HEK293 (cell line): ENCODE data around the gene FIBCD1.

ENCODE experiments used
- CTCF ChIA-PET: fragments of 350-600 bp; formaldehyde crosslinking; extraction: SDS; loops from one replicate; lab custom pipeline; 2021; ENCODE audit warnings: antibody characterized with exemption; lab: Yijun Ruan, JAX
- POLR2A ChIA-PET: fragments of 300-600 bp; formaldehyde crosslinking; extraction: SDS; loops from one replicate; lab custom pipeline; 2020; ENCODE audit warnings: antibody characterized with exemption, inconsistent platforms; lab: Yijun Ruan, JAX
- H3K27ac ChIP-seq: fragments of 200-500 bp; sonication (Bioruptor generic); 2 replicates; pipeline ENCODE4 v1.5.1; 2014; ENCODE audit warnings: low read depth, low read length, control low read depth, inconsistent platforms; ENCODE audit errors: extremely low read depth
- H3K36me3 ChIP-seq, 2 experiments: fragments of 200-500 bp in 1 of 2; sonication (Bioruptor generic) in 1 of 2; 1 replicate in 1 of 2; 2 replicates in 1 of 2; pipeline ENCODE4 v1.5.1; 2014 to 2017; ENCODE audit warnings: inconsistent platforms in 2 of 2, low read length in 2 of 2; ENCODE audit not compliant: control insufficient read depth in 2 of 2, insufficient read depth in 1 of 2
- H3K4me1 ChIP-seq: fragments of 200-500 bp; sonication (Bioruptor generic); 2 replicates; pipeline ENCODE4 v1.5.1; 2014; ENCODE audit warnings: mild to moderate bottlenecking, low read length, inconsistent platforms; ENCODE audit not compliant: control insufficient read depth, insufficient read depth
- H3K4me3 ChIP-seq: 2 replicates; pipeline ENCODE4 v1.5.1; 2011; ENCODE audit warnings: low read depth, mild to moderate bottlenecking, control low read depth, low read length, moderate library complexity
- H3K9me3 ChIP-seq: fragments of 200-500 bp; sonication (Bioruptor generic); 2 replicates; pipeline ENCODE4 v1.5.1; 2014; ENCODE audit warnings: low read depth, low read length, inconsistent platforms; ENCODE audit not compliant: control insufficient read depth, insufficient read depth
- HIC1 ChIP-seq: fragments of 450-650 bp; formaldehyde crosslinking; IDR thresholded peaks from 2 replicates; pipeline ENCODE4 v1.5.1; 2016; ENCODE audit warnings: missing biosample characterization, missing genetic modification characterization
- PRDM10 ChIP-seq: fragments of 450-650 bp; formaldehyde crosslinking; IDR thresholded peaks from 2 replicates; pipeline ENCODE4 v1.5.1; 2016; ENCODE audit warnings: missing biosample characterization, missing genetic modification characterization
- PRDM6 ChIP-seq: fragments of 450-650 bp; formaldehyde crosslinking; IDR thresholded peaks from 2 replicates; pipeline ENCODE4 v1.5.1; 2017; ENCODE audit warnings: missing biosample characterization, missing genetic modification characterization
- SCRT1 ChIP-seq: fragments of 450-650 bp; formaldehyde crosslinking; IDR thresholded peaks from 2 replicates; pipeline ENCODE4 v1.5.1; 2016; ENCODE audit warnings: missing biosample characterization, missing genetic modification characterization, borderline replicate concordance
- ZBTB1 ChIP-seq: fragments of 450-650 bp; formaldehyde crosslinking; IDR thresholded peaks from 2 replicates; pipeline ENCODE4 v1.5.1; 2016; ENCODE audit warnings: missing biosample characterization, missing genetic modification characterization
- ZBTB10 ChIP-seq: fragments of 450-650 bp; formaldehyde crosslinking; IDR thresholded peaks from 2 replicates; pipeline ENCODE4 v1.5.1; 2016; ENCODE audit warnings: missing biosample characterization, missing genetic modification characterization
- ZNF114 ChIP-seq: fragments of 450-650 bp; formaldehyde crosslinking; IDR thresholded peaks from 2 replicates; pipeline ENCODE4 v1.5.0; 2017; ENCODE audit warnings: missing biosample characterization, missing genetic modification characterization
- ZNF341 ChIP-seq: fragments of 450-650 bp; formaldehyde crosslinking; IDR thresholded peaks from 2 replicates; pipeline ENCODE4; 2016; ENCODE audit warnings: low read depth, missing biosample characterization, missing genetic modification characterization
- ZNF404 ChIP-seq: fragments of 450-650 bp; formaldehyde crosslinking; IDR thresholded peaks from 2 replicates; pipeline ENCODE4 v1.5.1; 2017; ENCODE audit warnings: missing biosample characterization, missing genetic modification characterization
- ZNF558 ChIP-seq: fragments of 450-650 bp; formaldehyde crosslinking; IDR thresholded peaks from 2 replicates; pipeline ENCODE4 v1.5.1; 2016; ENCODE audit warnings: missing biosample characterization, missing genetic modification characterization
- ZSCAN30 ChIP-seq: fragments of 450-650 bp; IDR thresholded peaks from 2 replicates; pipeline ENCODE4 v1.5.1; 2018; ENCODE audit warnings: missing biosample characterization, mild to moderate bottlenecking, missing genetic modification characterization, moderate library complexity
- TF ChIP-seq, protein P1 (sequence below): fragments of 450-650 bp; formaldehyde crosslinking; IDR thresholded peaks from 2 replicates; pipeline ENCODE4 v1.5.1; 2016; ENCODE audit warnings: missing biosample characterization, missing genetic modification characterization

FIBCD1 gene

DNA sequence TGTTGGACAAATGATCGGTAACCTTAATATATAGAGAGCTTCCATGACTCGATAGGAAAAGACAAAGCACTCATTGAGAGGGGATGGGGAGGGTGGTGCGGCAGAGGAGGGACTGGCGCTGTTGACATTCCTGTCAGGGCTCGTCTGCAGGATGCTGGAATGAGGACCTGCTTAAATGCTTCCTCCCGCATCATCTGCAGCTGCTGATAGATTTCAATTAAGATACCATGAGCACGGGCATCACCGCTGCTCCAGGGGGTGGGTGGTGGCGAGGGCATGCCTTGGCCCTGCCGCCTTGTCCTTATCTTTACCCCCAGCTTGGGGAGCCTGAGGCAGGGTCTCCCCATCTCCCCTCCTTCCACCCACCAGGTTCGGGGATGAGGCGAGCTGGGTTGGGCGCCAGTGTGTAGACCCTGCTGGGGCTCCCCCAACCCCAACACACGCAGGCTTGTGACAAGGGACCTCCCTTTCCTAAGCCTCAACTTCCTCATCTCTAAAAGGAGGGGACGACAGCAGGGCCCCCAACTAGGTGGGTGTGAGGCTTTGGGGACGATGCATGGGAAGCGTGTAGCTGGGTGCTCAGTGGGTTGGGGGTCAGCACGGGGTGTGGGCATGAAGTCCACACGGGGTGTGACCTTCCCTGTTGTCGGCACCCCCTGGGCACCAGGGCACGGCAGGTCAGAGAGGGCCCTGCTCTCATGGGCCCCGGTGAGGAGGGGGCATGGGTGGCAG lies 30.7 kb downstream of the FIBCD1 start:
- TF ChIP-seq SCRT1 (tag by site-specific recombination) = no peak
- TF ChIP-seq, protein P1, sequence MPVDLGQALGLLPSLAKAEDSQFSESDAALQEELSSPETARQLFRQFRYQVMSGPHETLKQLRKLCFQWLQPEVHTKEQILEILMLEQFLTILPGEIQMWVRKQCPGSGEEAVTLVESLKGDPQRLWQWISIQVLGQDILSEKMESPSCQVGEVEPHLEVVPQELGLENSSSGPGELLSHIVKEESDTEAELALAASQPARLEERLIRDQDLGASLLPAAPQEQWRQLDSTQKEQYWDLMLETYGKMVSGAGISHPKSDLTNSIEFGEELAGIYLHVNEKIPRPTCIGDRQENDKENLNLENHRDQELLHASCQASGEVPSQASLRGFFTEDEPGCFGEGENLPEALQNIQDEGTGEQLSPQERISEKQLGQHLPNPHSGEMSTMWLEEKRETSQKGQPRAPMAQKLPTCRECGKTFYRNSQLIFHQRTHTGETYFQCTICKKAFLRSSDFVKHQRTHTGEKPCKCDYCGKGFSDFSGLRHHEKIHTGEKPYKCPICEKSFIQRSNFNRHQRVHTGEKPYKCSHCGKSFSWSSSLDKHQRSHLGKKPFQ = no peak
- no peak for TF ChIP-seq ZNF114 (tag by site-specific recombination)
- no peak for TF ChIP-seq HIC1 (tag by site-specific recombination)
- no peak for TF ChIP-seq ZNF558 (tag by site-specific recombination)
- TF ChIP-seq ZNF341 (tag by site-specific recombination) = peak; percentile 68
- TF ChIP-seq PRDM6 (tag by site-specific recombination) = no peak
- no peak for TF ChIP-seq ZNF404 (tag by site-specific recombination)
- peak; percentile 35; the same call in 1 of the 2 replicates for TF ChIP-seq ZBTB10 (tag by site-specific recombination)
- H3K27ac ChIP-seq = no peak overlapping the region
- no peak overlapping the region for H3K4me3 ChIP-seq
- no peaks in the 10 kb centered on the region for H3K9me3 ChIP-seq
- ChIA-PET CTCF (interaction anchor here (0.7 to 1.3 kb wide), 3 partner anchors 39 to 90 kb away, joined by 3 to 7 read pairs (median 4); no protein-coding TSS in a partner anchor), POLR2A (no interaction called here)
- no peaks in the 10 kb centered on the region for H3K36me3 ChIP-seq
- H3K4me1 ChIP-seq = no peaks in the 10 kb centered on the region

DNA sequence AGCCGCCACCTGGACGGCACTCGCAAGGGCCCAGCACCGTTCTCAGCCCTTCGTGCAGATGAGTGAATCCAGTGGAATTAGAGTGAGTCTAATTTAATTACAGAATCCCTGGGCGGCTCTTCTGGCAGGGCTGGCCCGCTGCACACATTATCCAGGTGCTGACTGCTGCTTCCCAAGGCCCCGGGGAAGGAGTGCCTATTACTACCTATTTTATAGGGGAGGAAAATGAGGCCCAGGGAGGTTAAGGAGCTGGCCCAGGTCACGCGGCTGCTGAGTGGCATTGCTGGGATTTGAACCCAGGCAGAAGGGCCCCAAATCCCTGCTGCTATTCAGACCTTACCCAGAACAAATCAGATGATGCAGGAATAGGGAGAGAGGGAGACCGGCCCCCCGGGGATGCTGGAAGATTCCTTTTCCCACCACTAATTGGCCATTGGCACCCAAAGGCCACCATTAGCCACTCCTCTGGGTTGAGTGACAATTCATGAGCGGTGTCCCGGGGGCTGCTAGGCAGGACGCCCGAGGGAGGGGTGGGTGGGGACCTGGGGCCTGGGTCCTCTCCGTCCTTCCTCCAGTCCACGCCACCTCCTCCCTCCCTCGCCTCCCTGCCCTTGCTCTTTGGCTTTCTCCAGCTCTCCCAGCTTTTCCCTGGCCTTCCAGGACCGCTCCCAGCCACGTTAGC lies 32.2 kb downstream of the FIBCD1 start:
- H3K36me3 ChIP-seq = no peaks in the 10 kb centered on the region
- H3K4me1 ChIP-seq = no peaks in the 10 kb centered on the region
- POLR2A ChIA-PET = interaction anchor here (0.5 kb wide), 1 partner anchor 189 kb away, joined by 4 read pairs; no protein-coding TSS in a partner anchor
- H3K4me3 ChIP-seq = no peak overlapping the region
- TF ChIP-seq ZBTB1 (tag by site-specific recombination) = no peak
- no peak for TF ChIP-seq ZSCAN30 (tag by site-specific recombination)
- peak; percentile 37; the same call in 1 of the 2 replicates for TF ChIP-seq PRDM10 (tag by site-specific recombination)
- TF ChIP-seq SCRT1 (tag by site-specific recombination) = no peak
- TF ChIP-seq, all 188 proteins: peak for 1
- Histone ChIP-seq H3K9me3 (no peaks in the 10 kb centered on the region), H3K27ac (no peak overlapping the region)
- CTCF ChIA-PET = interaction anchor here (1.2 to 1.3 kb wide), 2 partner anchors 40 to 91 kb away, joined by 3 to 7 read pairs; no protein-coding TSS in a partner anchor
